HG03442 (cell line): ENCODE measurements around the gene KCNK10.

Experiments used
- ATAC-seq: cut with Tn5 transposase; IDR thresholded peaks from one replicate; pipeline ENCODE4 v1.9.1; 2021; ENCODE audit warnings: mild to moderate bottlenecking, moderate library complexity; ENCODE audit not compliant: unreplicated experiment

Gene KCNK10

DNA sequence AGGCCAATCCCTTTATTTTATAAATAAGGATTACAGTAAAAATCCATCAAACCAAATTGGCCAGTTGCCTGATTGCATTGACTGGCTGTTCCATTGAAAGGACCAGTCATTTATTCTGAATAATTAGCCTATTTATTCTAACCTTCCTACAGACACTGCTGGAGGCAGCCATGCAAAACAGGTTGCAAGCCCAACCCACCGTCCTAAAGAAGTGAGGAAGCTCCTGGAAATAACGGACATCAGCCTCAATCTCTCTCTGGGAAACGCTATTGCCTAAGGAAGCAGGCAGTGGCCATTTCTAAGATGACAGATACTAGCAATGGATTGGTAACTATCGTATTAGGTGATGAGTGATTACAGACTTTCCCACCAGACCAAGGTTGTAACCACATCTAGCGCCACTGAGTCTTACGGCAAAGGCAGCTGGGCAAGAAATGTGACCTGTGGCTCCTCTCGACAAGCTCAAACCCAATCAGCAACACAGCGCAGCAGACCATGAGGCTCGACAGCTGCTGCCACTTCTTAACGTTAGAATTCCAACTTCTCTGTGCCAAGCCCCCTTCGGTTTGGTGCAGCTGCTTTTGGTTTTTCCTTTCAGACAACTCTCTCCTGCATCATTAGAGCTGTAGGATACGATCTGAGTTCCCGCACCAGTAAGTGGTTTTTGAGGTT is 134.2 kb downstream of the KCNK10 start:
- ATAC-seq = peak; percentile 77

DNA sequence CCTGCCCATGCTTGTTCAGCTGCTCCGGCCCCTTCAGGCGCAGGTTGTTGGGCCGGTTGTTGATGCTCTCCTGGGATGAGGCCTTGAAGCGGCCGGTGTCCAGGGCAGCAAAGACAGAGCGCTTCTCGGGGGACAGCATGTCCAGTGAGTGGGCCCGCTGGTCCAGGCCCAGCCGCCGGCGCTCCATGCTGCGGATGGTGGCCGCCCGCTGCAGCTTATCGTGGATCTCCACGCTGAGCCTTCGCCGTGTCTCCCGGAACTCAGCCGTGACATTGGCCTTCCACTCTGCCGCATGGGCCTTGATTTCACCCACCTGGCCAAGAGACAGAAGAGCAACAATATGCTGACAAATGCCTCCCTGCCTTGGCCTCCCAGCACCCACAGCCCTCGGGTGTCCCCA is 137.2 kb downstream of the KCNK10 start:
- ATAC-seq = no peak

DNA sequence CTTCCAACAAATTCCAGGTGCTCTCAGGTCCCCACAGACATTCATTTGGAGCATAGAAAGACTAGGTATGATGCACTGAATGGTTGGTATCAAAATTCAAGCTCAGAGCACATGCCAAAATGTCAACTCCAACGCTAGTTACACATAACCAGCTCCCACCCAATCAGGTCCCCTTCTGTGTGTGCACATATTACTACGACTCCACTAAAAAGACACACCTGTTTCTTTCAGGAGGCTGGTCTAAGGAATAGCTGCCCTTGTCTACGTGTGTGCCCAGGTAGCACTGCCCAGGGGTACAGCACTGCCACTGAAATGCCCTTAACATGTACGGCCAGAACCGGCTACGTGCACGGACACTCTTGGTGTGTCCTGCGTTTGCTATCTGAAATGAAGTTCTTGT is 138.1 kb downstream of the KCNK10 start:
- ATAC-seq = no peak

DNA sequence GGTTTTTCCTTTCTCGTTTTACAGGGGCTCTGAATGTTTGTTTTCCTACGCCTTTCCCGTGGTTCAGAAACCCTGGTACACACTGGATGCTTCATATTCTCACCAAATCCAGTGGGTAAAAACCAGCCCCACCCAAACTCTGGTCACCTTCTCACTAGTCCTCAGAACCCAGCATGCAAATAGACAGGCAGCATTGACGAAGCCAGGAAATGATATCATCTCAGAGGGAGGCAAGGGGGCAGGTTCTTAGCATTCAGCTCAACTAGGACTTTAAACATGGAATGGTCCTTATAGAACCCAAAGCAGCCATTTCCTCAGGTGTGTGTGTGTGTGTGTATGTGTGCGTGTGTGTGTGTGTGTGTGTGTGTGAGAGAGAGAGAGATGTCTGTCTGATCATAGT is 142.0 kb downstream of the KCNK10 start:
- peak; percentile 77 for ATAC-seq

DNA sequence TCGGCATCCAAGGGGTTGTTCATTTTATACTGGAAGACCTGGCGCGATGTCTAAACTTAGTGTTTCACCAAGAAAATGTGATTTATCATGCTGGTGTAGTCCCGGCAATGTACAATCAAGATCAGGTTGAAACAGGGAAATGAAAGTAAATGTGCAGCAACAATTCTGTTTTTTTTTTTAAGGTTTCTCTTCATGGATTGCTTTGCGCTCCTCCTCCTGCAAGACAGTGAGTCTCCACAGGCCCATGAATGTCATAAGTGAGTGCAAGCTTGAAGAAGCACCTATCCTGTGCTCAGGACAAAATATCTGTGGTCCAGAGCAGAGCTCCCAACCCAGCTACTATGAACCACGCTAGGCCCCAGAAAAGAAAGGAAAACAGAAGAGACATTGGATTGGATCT is 143.4 kb downstream of the KCNK10 start:
- ATAC-seq = no peak

DNA sequence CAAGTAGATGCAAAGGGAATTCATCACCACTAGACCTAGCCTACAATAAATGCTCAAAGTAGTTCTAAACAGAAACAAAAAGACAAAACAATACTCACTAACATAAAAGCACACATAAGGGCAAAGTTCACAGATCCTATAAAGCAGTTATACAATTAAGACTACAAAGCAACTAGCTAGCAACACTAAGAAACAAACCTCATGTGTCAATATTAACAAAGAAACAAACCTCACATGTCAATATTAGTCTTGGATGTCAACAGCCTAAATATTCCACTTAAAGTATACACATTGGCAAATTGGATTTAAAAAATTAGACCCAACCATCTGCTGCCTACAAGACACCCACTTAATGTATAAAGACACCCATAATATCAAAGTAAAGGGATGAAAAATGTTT is 152.7 kb downstream of the KCNK10 start:
- no peak for ATAC-seq

DNA sequence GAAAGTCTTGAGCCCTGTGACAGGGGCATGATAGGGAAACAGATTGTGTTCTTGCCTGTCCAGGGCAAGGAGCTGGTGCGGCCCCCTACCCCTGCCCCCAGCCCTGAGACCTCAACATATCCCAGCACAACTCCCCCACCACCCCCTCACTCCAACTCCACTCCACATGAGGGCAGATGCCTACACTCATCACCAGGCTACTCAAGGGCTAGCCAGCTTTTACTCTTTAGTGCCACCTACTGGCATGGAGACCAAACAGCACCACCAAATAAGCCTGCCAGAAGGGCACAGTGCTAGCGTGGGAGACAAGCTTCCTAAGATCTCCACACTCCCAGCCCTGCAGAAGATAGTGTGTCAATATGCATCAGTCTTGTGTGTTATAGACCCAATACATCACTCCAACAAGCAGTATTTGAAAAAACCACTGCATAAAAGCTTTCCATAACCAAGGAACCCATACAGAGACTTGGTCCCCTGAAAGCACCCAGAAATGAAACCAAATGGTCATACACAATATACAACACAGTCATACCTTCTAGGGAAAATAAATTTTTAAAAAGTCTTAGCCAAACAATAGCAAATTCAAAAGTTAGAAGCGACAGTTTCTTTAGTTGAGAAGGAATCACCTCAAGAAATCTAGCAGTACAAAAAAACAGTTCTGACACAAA is 154.4 kb downstream of the KCNK10 start:
- peak; percentile 60 for ATAC-seq

DNA sequence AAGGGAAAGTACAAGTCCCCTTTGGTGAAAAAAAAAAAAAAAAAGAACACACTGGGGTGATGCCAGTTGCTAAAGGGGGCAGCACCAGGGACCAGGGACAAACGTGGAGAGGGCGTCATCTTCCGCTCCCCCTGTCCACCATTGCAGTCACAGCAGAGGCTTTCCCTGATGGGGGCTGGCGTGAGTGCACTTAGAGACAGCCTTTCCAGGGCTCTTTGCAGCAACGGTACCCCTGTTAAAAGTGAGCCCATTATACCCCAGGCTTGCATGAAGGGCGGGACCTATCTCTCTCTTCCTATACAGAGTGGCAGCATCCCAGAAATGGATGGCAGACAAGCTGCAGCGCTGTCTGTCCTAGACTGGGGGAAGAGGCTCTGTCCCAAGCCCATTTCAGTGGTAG is 155.0 kb downstream of the KCNK10 start:
- ATAC-seq = no peak

DNA sequence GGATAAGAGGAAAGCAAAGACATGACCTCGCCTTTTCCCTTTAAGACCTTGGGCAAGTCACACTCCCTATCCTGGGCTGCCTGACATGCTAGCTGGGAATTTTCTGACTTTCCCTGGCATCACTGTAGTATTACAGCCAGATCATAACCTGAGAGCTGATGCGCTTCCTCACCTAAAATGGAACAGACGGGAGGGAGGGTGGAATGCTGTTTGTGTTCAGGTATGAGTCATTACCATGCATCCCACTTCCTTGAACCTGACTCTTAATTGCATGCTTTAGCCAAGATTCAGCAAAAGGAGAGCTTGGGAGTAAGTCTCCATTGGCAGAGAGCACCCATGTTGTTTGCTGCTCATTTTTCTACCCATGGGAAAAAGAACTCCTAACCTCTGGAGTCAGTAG is 156.5 kb downstream of the KCNK10 start:
- no peak for ATAC-seq

DNA sequence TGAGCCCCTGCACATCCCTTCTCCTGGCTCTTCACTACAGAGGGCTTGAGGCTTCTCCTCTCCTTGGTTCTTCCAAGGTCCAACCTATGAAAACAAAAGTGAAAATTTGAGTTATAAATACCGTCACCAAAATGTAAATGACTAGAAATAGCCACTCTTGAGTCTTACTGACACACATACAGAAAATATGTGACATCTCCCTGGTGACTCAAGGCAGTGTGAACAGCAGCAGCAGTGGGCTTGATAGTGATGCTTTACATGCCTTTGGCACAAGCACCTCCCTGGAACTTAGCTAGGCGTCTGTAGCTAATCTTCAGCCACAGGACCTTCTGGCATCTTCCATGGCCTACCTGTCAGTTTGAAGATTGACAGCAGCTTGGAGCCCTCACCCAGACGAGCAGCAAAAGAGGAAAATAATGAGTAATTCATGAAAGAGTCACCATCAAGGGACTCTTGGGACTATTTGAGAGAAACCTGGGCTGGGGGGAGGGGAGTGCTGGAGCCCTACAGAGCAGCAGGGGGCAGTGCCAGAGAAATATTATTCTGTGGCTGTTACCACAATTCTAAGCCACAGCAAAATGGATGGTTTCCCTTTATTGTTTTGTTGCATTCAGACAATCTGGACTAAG is 158.0 kb downstream of the KCNK10 start:
- peak; percentile 55 for ATAC-seq

DNA sequence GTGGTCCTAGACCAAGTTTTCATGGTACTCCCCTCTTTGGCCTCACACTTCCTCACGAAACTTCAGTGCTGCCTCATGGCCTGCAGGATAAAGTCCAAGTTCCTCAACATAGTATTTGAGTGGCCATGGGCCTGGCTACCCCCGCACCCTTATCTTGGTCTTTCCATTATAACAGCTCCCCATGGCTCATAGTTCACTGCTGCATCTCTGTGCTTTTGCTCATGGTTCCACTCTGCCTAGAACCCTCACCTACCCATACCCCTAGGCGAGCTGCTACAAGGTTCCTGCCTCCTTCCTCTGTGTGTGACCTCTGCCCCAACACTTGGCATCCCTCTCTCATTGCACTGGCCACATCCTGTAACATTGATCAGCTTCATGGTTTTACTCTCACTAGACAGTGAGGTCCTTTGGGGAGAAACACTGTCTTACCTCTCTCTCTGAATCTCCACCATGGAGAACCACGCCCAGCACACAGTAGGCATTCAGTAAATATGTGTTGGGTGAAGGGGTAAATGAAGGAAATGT is 159.3 kb downstream of the KCNK10 start:
- no peak for ATAC-seq

DNA sequence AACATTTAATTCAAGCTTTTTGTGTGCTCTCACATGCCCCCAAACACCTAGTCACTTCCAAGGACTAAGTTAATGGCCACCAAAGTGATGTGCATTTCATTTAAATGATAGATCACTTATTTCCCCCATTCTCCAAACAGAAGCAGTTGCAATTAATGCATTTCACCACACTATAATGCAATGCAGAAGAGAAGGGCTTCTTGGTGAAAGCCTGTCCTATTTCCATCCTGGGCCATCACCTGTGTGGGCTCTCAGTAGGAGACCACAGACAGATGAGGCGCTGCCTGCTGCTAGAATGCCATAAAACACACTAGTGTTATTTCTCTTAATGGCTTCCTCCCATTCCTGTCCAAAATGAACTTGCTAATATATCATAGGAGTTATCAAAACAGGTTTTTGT is 166.9 kb downstream of the KCNK10 start:
- no peak for ATAC-seq

DNA sequence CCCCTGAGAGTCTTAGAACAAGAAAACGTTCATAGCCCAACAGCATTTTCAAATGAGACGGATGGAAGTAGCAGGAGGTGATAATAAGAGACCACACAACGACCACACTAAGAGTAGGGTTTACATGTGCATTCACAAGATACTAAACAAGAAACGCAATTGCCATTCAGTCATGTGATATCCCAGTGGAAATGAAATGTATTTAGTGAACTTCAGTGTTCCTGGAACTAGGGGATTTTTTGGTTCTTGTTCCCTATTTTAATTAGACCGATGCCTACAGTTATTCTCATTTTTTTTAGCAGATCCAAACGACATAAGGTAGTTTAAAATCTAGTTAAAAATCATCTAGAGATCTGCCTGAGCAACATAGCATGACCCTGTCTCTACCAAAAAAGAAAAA is 168.1 kb downstream of the KCNK10 start:
- no peak for ATAC-seq

DNA sequence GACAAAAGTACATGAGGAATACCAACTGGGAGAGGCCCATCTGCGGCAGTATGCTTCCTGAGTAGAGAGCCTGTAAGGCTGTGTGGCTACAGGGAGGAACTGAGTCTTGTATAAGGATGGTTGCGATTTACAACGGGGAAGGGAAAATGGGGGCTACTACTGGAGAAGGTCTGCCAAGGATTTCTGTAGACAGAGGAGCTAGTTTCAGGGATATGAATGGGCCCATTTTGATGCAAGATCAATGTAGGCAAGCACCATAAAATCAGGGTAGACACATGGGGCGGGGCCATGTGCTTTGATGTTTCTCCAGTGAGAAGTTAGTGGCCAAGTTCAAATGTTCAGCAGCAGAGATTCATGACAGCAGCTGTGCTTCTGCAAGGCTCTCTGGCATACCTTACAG is 168.7 kb downstream of the KCNK10 start:
- ATAC-seq = no peak

DNA sequence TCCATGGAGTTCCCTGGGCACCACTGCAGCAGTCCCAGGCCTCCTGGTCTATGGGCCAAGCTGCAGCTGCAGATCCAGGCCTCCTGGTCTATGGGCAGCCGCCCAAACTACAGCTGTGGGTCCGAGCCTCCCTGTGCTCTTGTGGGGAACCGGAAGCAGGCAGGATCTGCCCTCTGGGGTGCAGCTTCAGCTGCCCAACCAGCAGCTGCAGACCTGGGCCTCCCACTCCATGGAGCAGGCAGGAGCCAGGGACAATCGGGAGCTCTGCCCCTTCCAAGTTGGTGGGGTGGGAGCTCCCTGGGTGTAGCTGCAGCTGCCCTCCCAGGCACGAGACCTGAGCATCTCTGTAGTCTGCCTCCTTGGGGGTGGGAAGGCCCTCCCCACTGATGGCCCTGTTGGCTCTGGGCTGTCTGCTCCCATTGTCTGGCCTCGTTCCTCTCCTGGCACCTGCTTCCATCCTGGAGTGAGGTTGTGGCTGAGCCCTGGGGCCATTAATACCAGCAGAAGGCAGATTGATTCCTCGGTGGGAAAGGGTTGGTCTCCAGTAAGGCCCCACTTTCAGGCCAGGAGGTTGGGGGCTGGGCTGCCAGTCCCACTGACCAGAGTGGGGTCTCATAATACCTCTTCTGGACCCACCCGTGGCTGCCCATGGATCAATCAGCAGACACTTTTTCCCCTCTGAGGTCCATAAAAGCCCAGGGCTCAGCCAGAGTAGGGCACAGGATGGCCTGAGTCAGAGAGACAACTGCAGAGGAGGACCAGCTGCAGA is 176.0 kb downstream of the KCNK10 start:
- ATAC-seq = no peak

DNA sequence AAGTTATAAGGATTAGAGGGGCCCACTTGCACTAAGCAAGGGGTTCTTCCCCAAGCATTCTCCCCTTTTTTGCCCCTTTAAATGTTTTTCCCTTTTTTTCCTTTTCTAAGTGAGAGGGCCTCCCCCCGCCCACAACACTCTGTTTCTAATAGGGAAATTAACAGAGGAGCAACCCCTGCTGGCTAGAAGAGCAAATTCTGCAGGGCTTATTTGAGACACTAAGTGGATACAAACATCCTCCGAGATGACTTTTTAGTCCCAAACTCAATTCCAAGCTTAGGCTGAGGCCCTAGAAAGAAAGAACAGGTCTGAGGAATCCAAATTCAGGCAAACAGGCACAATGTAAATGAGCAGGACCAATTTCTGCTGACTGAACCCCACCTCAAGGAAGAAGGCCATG is 179.3 kb downstream of the KCNK10 start:
- no peak for ATAC-seq

DNA sequence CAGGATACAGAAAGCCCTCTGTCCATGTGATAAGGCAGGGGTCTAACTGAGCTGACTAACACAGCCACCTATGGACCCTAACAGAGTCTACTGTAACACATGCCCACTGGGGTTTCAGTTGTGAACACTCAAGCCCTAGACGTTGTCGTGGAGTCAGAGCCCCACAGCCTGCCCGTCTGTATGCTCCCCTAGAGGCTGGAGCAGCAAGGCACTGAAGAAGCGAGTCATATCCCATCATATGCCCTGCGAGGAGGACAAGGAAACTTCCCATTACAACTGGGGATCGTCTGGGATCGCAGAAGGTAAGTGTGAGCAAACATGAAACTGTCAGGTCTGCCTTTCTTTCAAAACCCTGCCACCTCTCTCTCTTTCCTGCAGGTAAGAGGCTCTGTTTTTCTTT is 180.1 kb downstream of the KCNK10 start:
- no peak for ATAC-seq

DNA sequence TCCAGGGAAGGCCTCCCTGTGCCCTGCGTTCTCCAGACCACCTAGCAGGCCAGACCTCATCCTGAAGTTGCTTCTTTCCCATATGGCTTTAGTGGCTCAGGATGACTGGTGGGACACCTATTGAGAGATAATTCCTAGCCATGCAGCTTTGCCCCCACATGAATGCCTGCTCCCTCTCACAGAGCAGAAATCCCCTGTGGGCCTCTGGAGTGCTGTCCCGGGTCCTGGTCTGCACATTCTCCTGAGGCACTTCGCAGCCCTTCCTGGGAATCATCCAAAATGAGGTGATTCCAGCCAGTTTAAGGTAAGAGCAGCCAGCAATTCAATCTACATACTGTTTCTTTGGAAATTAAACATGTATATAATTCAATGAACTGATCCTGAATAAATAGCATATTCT is 182.2 kb downstream of the KCNK10 start:
- ATAC-seq = no peak

DNA sequence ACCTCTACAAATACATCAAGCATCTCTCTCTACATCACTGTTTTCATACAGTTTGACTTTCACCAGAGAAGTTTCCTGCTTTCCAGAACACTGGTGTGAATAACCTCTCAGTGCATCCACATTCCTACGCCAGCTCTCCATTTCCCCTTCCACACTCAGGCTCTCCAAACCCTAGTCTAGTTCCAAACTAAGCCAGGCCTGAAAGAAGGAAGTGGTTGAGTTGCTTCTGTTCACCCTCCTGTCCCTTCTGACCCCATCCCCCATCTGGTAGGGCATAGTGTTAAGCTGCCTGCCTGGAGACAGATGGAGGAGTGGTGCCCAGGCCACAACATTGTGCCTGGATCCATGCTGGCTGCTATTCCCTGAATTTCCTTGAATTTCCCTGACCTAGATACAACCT is 185.7 kb downstream of the KCNK10 start:
- ATAC-seq = no peak
